22Rv1 (cell line): ENCODE results near the gene EEF1A1.

ENCODE experiments used
- ZFX ChIP-seq: fragments of 450-650 bp; IDR thresholded peaks from 2 replicates; pipeline ENCODE4 v1.6.1; 2017; ENCODE audit warnings: antibody characterized with exemption, borderline replicate concordance
- TF ChIP-seq, protein P1 (sequence below): fragments of 450-650 bp; IDR thresholded peaks from 2 replicates; pipeline ENCODE4 v1.5.1; 2017; ENCODE audit warnings: mild to moderate bottlenecking

DNA sequence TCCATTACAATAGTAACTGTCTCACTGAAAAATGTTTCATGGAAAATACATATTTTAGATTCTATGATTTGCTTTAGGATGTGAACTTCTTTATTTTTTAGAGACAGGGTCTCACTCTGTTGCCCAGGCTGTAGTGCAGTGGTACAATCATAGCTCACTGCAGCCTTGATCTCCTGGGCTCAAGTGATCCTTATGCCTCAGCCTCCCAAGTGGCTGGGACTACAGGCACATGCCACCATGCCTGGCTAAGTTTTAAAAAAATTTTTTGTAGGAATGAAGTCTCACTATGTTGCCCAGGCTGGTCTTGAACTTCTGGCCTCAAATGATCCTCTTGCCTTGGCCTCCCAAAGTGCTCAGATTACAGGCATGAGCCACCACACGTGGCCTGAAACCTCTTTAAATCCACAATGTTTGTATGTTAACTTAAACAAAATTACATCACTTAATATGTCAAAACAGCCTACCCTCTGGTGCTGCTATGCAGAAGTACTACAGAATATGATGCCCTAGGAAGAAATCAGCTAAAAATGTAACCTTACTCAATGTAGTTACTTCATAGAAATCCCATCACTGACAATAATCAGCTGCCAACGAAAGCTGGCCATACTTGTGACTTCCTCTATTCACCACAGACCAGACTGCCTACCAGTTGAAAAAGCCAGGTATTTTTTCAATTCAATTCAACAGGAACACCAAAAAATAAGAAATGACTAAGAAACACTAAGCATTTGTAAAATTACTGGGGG, 17.6 kb downstream of the EEF1A1 start:
- TF ChIP-seq, protein P1, sequence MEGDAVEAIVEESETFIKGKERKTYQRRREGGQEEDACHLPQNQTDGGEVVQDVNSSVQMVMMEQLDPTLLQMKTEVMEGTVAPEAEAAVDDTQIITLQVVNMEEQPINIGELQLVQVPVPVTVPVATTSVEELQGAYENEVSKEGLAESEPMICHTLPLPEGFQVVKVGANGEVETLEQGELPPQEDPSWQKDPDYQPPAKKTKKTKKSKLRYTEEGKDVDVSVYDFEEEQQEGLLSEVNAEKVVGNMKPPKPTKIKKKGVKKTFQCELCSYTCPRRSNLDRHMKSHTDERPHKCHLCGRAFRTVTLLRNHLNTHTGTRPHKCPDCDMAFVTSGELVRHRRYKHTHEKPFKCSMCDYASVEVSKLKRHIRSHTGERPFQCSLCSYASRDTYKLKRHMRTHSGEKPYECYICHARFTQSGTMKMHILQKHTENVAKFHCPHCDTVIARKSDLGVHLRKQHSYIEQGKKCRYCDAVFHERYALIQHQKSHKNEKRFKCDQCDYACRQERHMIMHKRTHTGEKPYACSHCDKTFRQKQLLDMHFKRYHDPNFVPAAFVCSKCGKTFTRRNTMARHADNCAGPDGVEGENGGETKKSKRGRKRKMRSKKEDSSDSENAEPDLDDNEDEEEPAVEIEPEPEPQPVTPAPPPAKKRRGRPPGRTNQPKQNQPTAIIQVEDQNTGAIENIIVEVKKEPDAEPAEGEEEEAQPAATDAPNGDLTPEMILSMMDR: no peak
- TF ChIP-seq ZFX: no peak
